Measurements from ENCODE around the gene LMO1.

DNA sequence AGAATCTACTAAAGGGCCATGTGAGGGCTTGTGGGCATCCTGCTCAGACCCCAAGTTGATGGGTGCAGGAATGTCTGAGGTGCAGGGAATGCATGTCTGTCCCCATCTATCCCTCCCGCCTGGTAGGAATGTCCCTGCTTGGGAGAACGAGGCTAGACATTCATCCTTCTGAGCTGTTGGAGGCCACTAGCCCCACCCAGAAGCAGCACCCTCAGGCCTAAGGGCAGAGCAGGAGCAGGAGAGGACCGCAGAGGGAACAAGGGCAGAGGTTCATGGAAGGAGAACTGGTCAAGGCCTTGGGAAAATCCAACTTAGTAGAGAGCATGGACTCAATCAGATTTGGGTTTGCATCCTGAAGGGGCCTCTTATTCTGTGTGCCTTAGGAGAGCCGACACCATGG is 22.1 kb upstream of the LMO1 start:
- TF ChIP-seq, protein P1, sequence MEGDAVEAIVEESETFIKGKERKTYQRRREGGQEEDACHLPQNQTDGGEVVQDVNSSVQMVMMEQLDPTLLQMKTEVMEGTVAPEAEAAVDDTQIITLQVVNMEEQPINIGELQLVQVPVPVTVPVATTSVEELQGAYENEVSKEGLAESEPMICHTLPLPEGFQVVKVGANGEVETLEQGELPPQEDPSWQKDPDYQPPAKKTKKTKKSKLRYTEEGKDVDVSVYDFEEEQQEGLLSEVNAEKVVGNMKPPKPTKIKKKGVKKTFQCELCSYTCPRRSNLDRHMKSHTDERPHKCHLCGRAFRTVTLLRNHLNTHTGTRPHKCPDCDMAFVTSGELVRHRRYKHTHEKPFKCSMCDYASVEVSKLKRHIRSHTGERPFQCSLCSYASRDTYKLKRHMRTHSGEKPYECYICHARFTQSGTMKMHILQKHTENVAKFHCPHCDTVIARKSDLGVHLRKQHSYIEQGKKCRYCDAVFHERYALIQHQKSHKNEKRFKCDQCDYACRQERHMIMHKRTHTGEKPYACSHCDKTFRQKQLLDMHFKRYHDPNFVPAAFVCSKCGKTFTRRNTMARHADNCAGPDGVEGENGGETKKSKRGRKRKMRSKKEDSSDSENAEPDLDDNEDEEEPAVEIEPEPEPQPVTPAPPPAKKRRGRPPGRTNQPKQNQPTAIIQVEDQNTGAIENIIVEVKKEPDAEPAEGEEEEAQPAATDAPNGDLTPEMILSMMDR (IDR thresholded peaks at IDR 0.05) = no peak
- no peak for TF ChIP-seq POLR2A (IDR thresholded peaks at IDR 0.05)
